HepG2 (cell line): ENCODE results near the gene CDC25C. TPM values are rescaled to one million over a fixed set of nuclear protein-coding genes. Genes with fewer than 3 reads are reported as not detected.

Source experiments
- AHDC1 ChIP-seq: sonication (generic); formaldehyde crosslinking; IDR thresholded peaks from 2 replicates; pipeline ENCODE4 v1.5.1; 2020; ENCODE audit warnings: mild to moderate bottlenecking, missing genetic modification reagents, borderline replicate concordance
- ETV6 ChIP-seq: sonication (generic); formaldehyde crosslinking; conservative IDR thresholded peaks from 2 replicates; pipeline ENCODE4 v1.4.0; 2020; ENCODE audit warnings: missing genetic modification reagents
- FLYWCH1 ChIP-seq: sonication (generic); formaldehyde crosslinking; IDR thresholded peaks from 2 replicates; pipeline ENCODE4 v1.8.1; 2023; ENCODE audit warnings: mild to moderate bottlenecking, missing genetic modification reagents
- HDAC1 ChIP-seq: sonication (generic); formaldehyde crosslinking; IDR thresholded peaks from 2 replicates; pipeline ENCODE4 v1.5.1; 2020; ENCODE audit warnings: mild to moderate bottlenecking, missing genetic modification reagents
- HOXA3 ChIP-seq: sonication (generic); formaldehyde crosslinking; IDR thresholded peaks from 2 replicates; pipeline ENCODE4 v1.5.0; 2020; ENCODE audit warnings: missing genetic modification reagents
- HOXA5 ChIP-seq: sonication (generic); formaldehyde crosslinking; IDR thresholded peaks from 2 replicates; pipeline ENCODE4 v1.4.0; 2020; ENCODE audit warnings: missing genetic modification reagents
- ISX ChIP-seq: sonication (generic); formaldehyde crosslinking; conservative IDR thresholded peaks from 2 replicates; pipeline ENCODE4 v1.5.0; 2020; ENCODE audit warnings: missing genetic modification reagents
- KLF11 ChIP-seq: IDR thresholded peaks from 2 replicates; pipeline ENCODE4 v1.6.1; 2016; ENCODE audit warnings: missing compliant biosample characterization
- MBD4 ChIP-seq: IDR thresholded peaks from 2 replicates; pipeline ENCODE4 v1.6.1; 2012; ENCODE audit warnings: low read length, inconsistent platforms, borderline replicate concordance
- MIER3 ChIP-seq: IDR thresholded peaks from 2 replicates; pipeline ENCODE4 v1.6.1; 2016; ENCODE audit warnings: missing compliant biosample characterization, borderline replicate concordance
- NR3C1 ChIP-seq: sonication (generic); formaldehyde crosslinking; IDR thresholded peaks from 2 replicates; pipeline ENCODE4 v1.4.0; 2020; ENCODE audit warnings: missing genetic modification reagents
- POGZ ChIP-seq: sonication (generic); formaldehyde crosslinking; IDR thresholded peaks from 2 replicates; pipeline ENCODE4 v1.4.0; 2020; ENCODE audit warnings: mild to moderate bottlenecking, missing genetic modification reagents
- SATB2 ChIP-seq: sonication (generic); formaldehyde crosslinking; IDR thresholded peaks from 2 replicates; pipeline ENCODE4 v1.5.0; 2020; ENCODE audit warnings: missing genetic modification reagents
- SKI ChIP-seq: fragments of 450-650 bp; IDR thresholded peaks from one replicate; pipeline ENCODE4 v1.6.1; 2018; ENCODE audit warnings: mild to moderate bottlenecking; ENCODE audit not compliant: partially characterized antibody
- ZFP1 ChIP-seq: IDR thresholded peaks from 2 replicates; pipeline ENCODE4 v1.6.1; 2016
- ZNF232 ChIP-seq: sonication (generic); formaldehyde crosslinking; IDR thresholded peaks from 2 replicates; pipeline ENCODE4 v1.4.0; 2020; ENCODE audit warnings: missing genetic modification reagents, borderline replicate concordance
- ZNF512B ChIP-seq: sonication (generic); formaldehyde crosslinking; IDR thresholded peaks from 2 replicates; pipeline ENCODE4 v1.5.1; 2020; ENCODE audit warnings: missing genetic modification reagents, mild to moderate bottlenecking, borderline replicate concordance
- ZNF572 ChIP-seq: sonication (generic); formaldehyde crosslinking; IDR thresholded peaks from 2 replicates; pipeline ENCODE4 v1.5.1; 2020; ENCODE audit warnings: mild to moderate bottlenecking, missing genetic modification reagents
- ZNF576 ChIP-seq: sonication (generic); formaldehyde crosslinking; IDR thresholded peaks from 2 replicates; pipeline ENCODE4 v1.4.0; 2020; ENCODE audit warnings: mild to moderate bottlenecking, missing genetic modification reagents
- ZNF770 ChIP-seq: sonication (generic); formaldehyde crosslinking; IDR thresholded peaks from 2 replicates; pipeline ENCODE4 v1.5.0; 2020; ENCODE audit warnings: mild to moderate bottlenecking, missing genetic modification reagents
- polyA plus RNA-seq, 8 experiments: library from polyadenylated mRNA; depleted of rRNA in 3 of 8; stranded (reverse) in 7 of 8; unstranded in 1 of 8; fragments of >200 nt; fragmentation: Illumina TruSeq in 4 of 8; extraction: Trizol in 4 of 8; gene quantifications; 2 replicates each; pipeline versions ENCODE4 v1.2.1 to v1.2.3, GENCODE V29; 2011 to 2016; ENCODE audit warnings: low read depth in 4 of 8, missing spikeins in 1 of 8, mixed read lengths in 1 of 8; ENCODE audit not compliant: insufficient read depth in 1 of 8
- total RNA-seq, 5 experiments: library from RNA; depleted of rRNA; stranded (reverse); fragments of >200 nt; fragmentation: Illumina TruSeq; extraction: Trizol; gene quantifications; 2 replicates each; pipeline ENCODE4 v1.2.3, GENCODE V29; 2016; ENCODE audit warnings: low read depth in 1 of 5

CDC25C gene
- total and polyA plus RNA-seq, 2 of the 13 experiments (the other 11 are each of a cell fraction or from before 2014, with no cell fraction given), result 17.7 to 27.6 TPM

GRCh38 chr5:138331449-138332368, at the start of gene CDC25C (continued):
- TF ChIP-seq AHDC1, result no peak
- TF ChIP-seq ZNF770, result peak; percentile 11; the same call in 1 of the 2 replicates
- peak; percentile 85; the same call in 1 of the 2 replicates for TF ChIP-seq ZNF232 (CRISPR knock-in tag)
- peak; percentile 91 for TF ChIP-seq POGZ (CRISPR knock-in tag)
- no peak for TF ChIP-seq ZNF512B
- 0 out of 2 replicates have a peak, but pooled peaks have one; percentile 72 for TF ChIP-seq ISX (CRISPR knock-in tag)
- TF ChIP-seq MIER3, result no peak
- TF ChIP-seq HDAC1 (CRISPR knock-in tag), result peak; percentile 95
- 0 out of 2 replicates have a peak, but pooled peaks have one; percentile 76 for TF ChIP-seq SATB2 (CRISPR knock-in tag)
- TF ChIP-seq ZNF572 (CRISPR knock-in tag), result peak; percentile 93
- TF ChIP-seq ZNF576 (CRISPR knock-in tag), result no peak
- no peak for TF ChIP-seq MBD4
- TF ChIP-seq SKI, result no peak
- TF ChIP-seq HOXA3 (CRISPR knock-in tag), result peak; percentile 70
- peak; percentile 90 for TF ChIP-seq HOXA5
- no peak for TF ChIP-seq KLF11 (CRISPR knock-in tag)
- no peak for TF ChIP-seq ETV6 (CRISPR knock-in tag)
- TF ChIP-seq NR3C1 (CRISPR knock-in tag), result no peak
- no peak for TF ChIP-seq FLYWCH1 (CRISPR knock-in tag)
- no peak for TF ChIP-seq ZFP1 (CRISPR knock-in tag)
